GM21526 (cell line): ENCODE data around the gene C1orf21.

ENCODE experiments used
- ATAC-seq: cut with Tn5 transposase; IDR thresholded peaks from one replicate; pipeline ENCODE4 v1.9.1; 2021; ENCODE audit warnings: moderate library complexity; ENCODE audit not compliant: unreplicated experiment, low FRiP score

Gene C1orf21

DNA sequence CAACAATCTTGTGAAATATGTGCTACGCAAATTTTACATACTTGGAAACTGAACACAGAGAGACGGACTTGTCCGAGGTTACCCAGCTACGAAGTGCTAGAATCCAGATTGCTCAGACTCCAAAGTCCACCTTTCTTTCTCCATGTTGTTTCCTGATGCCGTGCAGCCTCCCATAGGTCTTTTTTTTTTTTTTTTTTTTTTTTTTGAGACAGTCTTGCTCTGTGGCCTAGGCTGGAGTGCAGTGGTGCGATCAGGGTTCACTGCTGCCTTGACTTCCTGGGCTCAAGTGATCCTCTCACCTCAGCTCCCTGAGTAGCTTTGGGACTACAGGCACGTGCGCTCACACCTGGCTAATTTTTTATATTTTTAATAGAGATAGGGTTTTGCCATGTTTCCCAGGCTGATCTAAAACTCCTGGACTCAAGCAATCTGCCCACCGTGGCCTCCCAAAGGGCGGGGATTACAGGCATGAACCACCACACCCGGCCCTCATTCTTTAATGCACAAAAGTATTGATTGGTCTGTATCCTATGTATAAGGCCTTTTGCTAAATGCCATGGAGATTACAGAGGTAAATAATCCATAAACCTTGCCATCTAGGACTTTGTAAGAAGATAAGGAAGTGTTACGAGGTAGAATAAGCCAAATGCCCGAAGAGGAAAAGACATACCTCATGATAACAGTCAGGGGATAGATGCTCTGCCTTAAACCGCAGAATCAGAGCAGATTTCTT, 92.8 kb downstream of the C1orf21 start:
- no peak for ATAC-seq

DNA sequence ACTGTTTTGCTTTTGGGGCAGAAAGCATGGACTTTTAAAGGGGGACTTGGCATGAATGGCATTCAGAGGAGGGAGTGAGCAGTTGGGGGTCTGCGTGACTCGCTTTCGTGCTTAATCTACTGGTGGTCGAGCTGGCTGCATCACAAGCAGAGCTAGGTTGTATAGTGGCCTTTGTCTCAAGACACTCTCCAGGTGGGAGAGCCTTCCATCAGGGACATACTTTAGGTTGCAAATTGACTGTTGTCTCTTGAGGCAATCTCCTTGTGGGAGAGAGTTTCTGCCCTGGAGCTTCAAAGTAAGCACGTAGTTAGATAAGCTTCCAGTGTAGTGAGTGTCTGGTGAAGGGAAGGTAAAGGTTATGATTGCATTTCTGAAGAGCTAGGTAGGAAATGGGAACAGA, 93.9 kb downstream of the C1orf21 start:
- ATAC-seq: no peak

DNA sequence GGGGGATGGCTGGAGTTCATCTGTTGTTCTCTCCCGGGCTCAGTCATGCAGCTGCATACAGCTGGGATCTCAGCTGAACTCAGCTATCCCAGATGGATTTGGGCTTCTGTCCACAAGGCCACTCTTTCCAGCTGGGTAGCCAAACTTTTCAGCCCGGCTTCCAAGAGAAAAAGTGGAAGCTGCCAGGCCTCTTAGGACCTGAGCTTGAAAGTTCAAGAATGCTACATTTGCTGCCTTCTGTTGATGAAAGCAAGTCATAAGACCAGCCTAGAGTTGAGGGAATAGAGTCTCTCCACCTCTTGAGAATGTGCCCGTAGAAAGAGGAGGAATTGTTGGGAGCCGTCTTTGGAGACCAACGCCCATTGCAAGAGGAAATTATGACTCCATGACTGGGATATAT, 95.3 kb downstream of the C1orf21 start:
- no peak for ATAC-seq

DNA sequence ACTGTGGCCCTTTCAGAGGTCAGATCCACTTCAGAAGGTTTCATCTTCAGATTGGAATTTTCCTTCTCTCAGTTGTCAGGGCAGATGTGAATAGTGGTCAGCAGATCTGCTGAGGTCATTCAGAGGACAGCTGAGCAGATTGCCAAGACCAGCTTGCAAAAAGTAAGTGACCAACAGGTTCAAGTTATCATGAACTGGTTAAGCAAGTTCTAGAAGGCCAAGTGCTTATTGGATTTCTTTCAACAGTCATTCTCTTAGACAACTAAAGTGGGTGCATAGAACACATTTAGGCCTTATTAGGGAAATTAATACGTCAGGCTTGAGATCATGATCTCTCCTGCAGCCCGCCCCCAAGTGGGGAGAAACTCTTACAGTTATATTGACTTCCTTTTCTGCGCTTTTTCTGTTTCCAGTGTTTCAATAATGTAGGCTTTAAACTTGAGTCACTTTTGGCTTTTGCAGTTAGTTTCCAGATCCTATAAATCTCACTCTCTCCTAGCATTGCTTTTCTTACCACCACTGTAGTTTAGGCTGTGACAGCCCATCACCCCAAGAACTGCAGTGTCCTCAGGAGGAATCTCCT, 96.4 kb downstream of the C1orf21 start:
- no peak for ATAC-seq

DNA sequence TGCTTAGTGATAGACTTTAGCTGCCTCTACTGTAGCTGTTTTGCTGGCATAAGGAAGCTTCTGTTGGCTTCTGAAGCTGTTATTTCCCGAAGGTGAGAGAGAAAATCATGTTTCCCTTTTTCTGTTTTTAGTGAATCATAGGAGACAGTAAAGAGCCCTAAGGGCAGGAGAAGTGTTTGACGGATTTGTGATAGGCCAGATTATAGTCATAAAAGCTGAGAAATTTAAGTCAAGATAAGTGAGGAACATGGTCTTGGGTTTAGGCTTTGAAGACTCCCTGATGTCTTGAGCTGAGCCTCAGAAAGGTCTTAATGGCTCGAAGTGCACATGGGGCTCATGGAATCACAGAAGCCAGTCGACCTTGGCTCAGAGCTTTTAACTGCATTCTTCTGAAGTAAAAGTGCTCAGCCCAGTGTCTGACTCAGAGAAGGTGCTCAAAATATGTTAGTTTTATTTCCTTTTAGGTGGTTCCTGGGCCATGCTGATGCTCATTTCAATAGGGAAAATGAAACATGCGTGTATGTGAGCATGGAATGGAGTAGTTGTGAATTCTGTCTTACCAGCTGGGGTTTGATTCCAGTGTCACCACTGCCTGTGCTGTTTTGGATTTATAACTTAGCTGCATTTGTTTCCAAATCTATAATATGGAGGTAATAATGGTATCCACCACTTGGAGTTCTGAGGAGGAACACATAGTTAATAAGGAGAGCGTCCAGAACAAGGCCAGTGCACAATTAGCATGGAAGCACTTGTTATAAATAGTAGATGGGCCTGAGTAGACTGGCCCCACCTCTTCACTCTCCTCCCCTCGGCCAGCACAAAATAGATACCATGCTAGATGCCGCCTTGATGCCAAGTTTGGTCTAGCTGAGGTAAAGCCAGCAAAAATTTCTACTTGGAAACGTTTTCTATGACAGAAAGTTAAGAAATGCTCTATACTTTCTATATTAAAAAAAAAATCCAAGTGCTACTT, 99.2 kb downstream of the C1orf21 start:
- no peak for ATAC-seq

DNA sequence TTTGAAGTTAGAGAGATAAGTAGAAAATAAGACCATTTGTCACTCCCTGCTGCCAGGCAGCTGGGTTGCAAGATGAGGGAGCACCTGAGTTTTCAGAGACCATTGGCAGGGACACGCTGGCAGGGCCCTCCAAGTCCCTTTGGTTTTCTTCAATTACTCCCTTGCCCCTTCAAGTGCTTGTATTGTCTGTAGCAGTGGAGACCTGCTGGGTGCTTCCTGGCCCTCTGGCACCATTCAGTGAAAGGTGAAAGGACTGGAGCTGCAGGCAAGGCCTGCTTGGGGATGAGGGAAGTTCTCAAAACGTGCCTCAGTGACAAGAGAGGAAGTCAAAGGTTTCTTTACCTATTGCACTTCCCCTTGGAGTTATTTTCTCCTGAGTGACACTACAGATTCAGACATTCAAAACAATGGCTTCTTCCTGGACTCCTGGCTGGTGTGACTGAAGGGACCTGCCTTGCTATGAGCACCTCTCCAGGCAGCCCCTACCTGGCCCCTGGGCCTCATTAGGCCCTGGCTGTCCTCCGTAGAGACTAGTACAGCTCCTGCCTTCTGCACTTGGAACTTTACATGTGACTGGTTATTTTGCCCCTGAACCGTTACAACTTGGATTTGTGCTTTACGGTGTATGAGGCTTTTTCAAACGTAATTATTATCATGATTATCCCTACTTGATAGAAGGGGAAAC, 100.1 kb downstream of the C1orf21 start:
- ATAC-seq: no peak

DNA sequence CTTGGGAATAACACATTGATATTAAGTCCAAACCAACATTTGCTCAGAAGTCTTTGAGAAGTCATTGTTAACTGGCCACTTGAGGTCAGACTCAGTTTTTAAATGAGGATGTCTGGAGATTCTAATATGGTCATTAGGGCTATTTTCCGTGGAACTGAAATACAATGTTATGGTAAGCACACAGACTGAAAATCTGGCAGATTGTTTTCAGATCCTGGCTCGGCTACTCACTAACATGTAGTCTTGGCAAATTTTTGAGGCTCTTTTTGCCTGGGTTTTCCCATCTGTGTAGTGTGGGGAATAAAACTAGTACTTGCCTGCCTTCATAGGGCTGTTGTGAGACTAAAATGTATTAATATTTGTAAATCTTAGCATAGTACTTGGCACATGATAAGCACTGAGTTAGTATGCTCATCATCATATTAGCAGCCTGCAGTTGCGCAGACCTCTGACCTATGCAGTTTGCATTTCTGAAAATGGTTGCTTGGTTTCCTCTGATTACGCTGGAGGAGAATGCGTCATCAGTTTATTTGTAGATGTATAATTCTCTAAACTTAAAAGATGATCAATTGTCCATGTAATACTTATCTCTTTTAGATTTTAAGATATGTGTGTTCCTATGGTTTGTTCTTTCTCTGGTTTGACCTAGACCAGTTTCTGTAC, 100.8 kb downstream of the C1orf21 start:
- ATAC-seq: no peak

DNA sequence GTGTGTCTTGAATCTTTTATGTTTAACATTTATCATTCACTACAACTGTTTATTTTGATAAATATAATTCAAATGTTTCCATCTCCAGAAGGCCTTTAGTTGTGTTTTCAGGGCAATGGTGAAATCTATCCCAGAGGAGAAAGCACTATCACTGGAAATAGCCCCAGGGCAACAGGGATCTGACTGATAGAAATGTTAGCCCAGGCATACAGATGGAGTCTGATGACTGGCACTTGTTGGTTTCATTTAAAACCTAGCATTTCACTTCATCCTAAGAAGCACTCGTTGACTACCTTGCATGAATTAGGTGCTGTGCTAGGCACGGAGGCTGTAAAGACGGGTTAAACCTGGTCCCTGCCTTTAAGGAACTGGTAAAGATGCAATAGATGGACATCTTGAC, 103.1 kb downstream of the C1orf21 start:
- no peak for ATAC-seq

DNA sequence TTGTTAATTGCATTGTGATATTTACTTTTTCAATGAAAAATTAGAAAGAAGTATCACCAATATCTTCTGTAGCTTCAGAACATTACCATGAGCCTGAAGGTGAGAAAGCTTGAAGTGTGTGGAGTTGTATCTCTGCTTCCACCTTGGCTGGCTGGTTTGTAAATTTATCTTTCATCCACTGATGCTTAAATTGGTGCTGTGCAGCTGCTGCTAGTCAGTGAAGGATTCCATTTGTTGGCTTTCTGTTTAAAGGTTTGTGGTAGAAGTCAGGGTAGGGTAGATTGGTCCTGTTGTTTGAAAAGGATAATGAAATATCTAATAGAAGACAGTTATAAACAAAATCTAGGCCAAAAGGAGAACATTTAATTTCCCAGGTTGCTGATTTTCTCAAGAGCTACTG, 105.7 kb downstream of the C1orf21 start:
- ATAC-seq: no peak

DNA sequence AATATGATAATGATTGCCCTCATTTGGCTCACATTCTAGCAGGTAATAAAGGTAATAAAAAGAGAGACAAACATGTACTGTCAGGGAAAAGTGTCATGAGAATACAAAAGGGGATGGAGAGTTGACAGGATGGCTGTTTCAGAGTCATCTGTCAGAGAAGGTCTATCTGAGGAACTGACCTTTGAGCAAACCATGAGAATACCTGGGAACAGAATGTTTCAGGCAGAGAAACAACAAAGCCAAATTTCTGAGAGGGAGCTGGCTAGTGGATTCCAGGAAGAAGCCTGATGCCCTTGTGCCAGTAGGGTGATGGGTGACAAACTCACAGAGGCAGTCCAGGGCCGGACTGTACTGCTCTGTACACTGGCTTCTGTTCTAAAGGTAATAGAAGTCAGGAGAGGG, 107.2 kb downstream of the C1orf21 start:
- ATAC-seq: no peak

DNA sequence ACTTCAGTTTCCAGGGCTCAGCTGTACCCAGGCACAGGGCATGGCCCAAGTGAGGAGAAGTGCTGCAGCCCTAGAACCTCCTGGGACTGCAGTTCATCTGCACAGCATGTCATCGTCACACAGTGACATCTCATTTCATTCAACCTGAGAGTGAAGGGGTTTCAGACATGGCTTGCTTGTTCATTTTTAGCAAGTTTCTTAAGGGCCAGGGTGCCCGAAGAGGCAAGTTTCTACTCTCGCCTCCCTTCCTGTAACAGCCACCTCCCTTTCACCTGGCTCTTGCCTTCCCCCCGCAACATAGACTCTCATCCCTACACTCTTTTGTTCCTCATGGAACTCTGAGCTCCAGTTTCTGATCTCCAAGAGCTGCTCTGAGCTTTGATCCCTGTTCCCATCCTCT, 108.1 kb downstream of the C1orf21 start:
- peak; percentile 94 for ATAC-seq

DNA sequence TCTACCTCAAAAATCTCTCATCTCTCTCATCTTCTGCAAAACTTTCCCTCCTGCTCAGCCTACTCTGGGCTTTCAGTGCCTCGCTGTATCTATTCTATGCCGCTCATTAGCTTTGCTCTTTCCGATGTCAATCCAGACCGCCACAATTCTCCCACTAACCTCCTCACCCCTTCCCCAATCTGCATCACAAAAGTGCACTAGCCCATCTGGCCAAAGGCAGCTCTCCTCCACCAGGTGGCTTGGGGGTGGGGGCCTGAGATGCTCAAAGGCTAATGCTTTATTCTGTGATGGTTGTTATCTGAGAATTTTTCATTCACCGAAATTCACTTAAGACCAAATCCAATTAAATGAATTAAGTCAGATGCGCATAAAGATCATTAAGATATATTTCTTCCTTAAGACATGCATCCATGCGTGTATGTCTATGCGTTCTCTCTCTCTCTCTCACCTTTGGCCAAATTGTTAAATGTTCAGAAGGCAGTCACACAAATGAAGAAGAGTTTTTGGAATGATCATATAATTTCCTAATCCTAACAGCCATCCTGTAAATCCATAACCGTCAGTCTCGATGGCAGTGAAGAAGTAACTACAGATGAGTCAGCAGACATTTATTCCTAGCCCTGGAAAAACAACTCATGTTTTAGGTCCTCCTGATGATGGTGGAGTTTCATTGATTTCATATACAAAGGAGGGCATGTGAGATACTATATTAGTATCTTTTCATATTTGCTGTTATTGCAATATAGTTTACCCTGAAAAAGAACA, 111.3 kb downstream of the C1orf21 start:
- no peak for ATAC-seq

DNA sequence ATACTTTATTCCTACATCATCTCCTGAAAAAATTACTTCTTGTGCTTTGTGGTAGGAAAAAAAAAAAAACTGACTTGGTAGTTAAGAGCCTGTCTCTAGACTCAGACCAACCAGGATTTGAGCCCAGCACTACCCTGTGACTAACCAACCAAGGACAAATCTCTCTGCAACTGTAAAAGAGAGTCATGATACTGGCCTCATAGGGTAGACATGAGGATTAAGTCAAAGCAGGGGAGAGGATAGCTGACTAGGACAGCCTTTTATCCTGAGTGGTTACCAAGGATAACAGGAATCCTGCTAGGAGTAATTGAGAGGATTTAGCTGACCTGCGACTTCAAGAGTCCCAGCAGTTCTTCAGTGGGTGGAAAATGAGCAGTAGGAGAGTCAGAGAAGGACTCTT, 112.8 kb downstream of the C1orf21 start:
- ATAC-seq: no peak

DNA sequence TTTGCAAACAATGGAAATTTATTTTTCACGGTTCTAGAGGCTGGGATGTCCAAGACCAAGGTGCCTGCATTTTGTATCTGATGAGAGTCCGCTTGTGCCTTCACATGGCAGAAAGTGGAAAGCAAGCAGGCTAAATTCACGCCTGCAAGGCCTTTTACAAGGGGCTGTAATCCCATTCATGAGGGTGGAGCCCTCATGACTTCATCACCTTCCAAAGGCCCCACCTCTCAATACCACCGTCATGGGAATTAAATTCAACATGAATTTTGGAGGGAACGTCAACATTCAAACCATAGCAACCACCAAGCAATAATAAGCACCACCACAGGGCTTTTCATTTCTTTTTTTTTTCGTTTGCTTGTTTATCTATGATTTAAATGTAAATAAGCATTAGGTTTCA, 115.3 kb downstream of the C1orf21 start:
- ATAC-seq: no peak

DNA sequence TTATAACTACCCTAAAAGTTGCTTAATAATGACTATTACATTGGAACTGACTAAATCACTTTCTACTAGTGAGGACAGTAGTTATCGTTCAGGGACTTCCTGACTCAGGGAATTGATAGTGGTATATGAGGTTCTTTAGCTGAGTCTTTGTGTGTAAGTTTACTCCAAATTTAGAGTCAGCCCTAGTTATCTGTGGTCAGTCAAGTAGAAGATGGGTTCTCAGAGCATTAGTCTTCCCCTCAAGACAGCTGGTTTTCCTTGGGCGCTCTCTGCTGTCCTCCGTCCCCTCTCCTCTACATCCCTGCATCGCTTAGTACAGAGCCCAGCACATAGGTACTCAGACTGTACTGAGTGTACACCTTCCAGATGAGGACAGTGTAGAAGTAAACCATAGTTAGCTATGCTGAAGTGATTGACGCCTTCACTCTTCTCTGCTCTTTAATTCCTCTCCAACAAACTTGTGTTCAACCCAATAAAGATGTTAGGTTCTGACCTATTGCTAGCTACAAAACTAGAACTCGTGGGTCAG, 116.5 kb downstream of the C1orf21 start:
- no peak for ATAC-seq

DNA sequence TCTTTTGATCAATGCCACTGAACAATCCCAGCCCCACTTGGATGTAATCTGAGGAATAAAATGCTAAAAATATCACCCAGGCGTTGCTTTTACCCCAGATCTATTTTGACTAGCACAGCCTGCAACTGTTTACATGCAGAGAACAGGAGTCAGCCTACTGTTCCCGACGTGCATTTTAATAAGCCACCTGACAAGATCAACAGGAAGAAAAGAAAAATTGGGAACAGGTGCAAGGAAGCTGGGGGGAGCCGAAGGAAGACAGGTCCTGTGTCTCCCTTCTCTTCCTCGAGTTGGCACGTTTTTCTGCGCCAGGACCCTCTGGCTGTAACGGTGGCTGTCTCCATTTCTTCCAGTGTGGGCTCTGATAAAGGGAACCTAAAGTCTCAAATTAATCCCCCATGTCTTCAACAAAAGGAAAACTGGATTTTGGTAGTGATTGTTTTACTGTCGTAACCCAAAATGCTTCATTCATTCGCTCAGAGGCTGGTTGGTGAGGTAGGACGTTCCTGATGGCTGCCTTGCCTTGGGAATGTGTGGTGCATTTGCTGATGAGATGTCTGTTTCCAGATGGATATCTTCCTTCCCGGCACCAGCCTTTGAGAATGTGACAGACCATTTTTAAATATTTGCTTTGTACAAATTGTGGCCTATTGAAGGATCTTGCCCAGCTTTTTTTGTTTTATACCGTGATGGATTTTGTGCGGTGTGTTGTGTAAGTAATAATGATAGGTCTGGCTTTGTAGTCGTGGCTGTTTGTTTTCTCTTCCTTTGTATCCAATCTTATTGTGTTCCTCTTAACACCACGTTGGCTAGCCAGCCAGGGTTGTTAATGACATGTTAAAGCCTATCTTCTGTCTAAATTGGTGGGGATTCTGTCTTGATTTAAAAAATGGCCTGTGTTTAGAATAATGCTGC, 117.5 kb downstream of the C1orf21 start:
- no peak for ATAC-seq

DNA sequence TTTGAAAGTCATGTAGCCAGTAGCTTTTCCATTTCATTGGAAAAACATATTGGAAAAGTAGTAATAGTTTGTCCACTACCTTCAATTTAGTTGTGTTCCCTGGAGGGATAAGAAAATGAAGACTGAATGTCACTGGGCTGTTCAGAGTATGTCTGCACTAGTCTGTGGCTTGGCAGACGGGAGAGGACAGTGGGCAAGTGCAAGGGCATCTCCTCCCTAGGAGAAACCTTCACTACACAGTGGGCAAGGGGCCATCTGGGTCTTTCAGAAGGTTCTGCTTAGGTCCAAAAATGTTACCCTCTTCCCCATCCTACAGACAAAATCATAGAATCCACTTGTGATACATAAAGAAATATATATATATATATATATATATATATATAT, 118.1 kb downstream of the C1orf21 start:
- no peak for ATAC-seq

DNA sequence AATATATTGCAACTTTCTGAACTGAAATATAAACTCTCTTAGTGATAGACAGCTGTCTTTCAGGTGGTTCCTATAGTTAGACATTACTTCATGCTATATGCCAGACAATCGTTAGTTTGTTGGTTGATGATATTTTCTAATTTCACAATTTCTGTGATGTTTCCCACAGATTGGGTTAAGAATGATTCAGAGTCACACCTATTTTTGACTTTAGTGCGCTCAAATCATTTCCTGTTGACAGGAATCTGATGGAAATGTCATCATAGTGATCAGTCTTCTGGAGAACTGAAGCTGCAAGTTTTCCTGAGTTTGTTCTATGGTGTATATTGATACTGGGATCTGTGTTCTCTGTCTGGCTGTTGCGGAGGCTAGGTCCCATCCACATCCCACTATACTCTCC, 119.7 kb downstream of the C1orf21 start:
- ATAC-seq: no peak
